ENCODE results near the gene SPPL3.

The SPPL3 gene

DNA sequence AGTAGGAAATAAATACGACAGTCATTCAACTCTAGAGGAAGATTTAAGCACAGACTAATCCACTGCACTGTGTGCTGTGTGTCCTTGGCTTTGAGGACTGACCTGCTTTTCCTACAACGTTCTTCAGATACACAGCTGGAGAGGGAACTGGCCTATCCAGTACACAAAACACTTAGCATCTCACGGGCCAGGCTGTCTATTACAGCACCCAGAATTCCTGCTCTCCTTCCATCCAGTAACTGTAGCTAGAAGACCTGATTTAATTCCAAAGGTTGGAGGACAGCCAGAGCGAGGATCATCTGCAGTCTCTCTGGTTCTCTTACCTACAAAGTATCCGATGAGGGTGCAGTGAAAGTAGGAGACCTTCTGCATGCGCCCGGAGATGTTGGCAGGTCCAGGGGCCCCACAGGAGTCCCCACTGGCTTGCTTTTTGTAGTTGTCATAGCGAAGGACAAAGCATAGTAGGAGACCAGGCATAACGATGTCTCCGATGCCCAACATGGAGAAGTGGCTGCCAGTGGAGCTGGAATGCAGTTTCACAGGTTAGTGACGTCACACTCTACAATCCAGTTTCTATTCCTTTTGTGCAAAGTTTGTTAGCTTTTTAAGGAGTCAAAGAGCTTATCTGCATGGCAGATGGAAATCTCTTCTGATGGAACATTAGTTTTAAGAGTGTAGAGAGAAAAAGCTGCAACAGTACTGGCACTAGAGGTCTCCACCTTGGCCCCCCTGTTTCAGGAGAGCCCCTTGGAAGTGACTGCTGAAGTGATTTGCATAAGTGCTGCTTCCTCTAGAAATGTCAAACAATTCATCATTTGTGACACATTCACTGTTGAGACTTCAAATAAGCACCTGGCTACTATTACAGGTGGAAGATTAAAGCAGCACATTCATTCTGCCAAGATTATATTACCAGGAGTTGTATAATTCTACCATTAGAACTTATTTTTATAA is 136.8 kb downstream of the SPPL3 start:
- DNase-seq = no peak

- no peak for DNase-seq
Observed at GRCh38 chr12:120766566-120766965, 137.6 kb downstream of the SPPL3 start.

DNA sequence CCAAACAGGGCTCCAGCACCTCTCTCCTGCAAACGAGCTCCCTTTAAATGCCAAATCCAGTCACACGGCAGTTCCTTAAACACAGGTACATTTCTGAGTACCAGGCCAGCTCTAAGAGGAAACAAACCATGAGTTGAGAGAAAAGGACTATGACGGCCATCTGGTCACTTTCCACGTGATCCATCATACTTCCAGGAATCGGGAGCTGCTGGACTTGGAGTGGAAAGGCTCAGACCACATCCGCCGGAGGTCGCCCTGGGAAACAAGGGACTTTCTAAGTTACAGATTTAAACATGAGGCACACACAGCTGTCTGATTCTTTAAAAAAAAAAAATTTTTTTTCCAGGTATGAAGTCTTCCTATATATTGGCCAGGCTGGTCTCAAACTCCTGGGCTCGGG is 139.3 kb downstream of the SPPL3 start:
- DNase-seq = no peak

DNA sequence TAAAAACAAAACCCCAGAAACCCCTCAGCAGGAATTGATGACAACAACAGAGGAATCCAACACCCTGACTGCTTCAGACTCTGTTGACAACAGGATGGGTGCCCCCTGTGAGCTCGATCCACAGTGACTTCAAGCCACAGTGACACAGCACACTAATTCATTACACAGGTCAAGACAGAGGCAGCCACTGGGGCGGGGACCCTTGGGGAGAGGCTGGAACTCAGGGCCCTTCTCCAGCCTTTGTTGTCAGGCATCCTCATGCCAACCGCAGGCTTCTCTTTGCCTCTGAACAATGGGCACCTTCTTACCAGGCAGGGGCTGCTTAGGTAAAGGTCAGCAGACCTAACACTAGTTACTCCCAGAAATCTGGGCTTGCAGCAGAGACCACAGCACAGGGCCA is 140.9 kb downstream of the SPPL3 start:
- no peak for DNase-seq

- no peak for DNase-seq
Observed at GRCh38 chr12:120762086-120762485, 142.1 kb downstream of the SPPL3 start.

GRCh38 chr12:120761519-120761934 is 142.6 kb downstream of the SPPL3 start:
- no peak for DNase-seq

GRCh38 chr12:120760349-120761254 is 143.6 kb downstream of the SPPL3 start:
- DNase-seq = no peak

DNA sequence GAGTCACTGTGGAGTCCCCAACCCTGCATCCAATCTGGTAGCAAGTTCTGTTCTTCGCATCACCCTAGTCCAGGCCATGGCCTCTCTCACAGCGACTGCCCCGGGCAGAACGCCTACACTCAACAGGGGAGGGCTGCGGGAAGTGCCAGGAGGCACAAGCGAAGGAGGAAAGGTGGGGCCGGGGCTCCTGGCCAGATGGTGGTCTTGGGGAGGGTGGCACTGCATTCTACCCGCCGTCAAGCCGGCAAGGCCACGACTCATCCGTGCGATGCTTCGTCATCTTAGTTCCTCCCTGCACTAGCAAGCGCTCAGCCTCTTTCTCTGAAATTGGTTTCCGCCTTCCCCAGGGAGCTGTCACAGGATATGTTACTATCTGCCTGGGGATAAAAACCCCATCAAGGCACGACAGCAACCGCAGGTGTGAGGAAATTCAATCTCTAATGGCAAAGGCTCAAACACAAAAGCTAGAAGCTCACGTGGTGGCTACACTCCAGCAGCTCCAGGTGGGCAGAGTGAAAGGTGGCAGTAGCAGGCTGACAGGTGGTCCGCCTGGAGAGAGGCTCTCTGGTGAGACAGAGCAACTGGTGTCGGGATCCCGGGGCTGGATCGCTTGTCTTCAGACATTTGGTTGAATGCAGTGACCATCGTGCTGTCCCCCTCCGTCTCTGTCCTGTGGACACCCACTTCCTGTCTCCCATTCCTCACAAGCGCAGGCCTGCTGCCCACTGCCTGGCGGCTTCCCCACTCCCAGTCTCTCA is 144.4 kb downstream of the SPPL3 start:
- DNase-seq = no peak

DNA sequence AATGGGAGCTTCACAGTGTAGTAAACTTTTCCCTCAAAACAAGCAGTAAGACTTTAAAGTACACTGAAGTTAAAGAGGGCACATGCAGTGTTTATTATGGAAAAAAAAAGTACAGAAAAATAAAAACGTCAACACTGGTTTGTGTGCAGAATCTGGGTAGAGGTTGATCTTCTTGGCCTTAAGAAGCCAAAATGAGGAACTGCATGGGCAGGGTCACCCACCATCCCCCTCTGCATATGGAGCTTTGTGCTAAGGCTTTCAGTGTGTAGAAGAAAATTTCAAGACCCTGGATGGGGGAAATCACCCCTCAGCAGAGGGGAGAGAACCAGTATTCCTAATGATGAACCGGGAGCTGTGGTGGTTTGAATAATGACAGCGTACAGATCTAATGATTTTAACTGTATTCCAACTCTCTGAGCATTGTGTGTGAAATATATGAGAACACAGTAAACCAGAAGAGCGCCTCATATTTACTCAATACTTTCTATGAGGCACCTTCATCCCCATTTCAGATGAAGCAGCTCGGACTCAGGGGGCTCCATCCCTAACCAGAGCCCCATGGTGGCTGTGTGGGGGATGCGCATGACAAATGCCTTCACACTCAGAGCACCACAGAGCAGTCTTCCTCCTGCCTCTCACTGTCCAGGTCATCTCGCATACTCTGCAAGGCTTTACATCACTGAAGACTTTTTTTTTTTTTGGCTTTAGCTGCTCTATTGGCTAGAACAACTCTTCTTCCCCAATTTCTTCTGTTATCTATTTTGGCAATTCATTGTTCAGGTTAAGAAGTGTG is 145.2 kb downstream of the SPPL3 start:
- no peak for DNase-seq

DNA sequence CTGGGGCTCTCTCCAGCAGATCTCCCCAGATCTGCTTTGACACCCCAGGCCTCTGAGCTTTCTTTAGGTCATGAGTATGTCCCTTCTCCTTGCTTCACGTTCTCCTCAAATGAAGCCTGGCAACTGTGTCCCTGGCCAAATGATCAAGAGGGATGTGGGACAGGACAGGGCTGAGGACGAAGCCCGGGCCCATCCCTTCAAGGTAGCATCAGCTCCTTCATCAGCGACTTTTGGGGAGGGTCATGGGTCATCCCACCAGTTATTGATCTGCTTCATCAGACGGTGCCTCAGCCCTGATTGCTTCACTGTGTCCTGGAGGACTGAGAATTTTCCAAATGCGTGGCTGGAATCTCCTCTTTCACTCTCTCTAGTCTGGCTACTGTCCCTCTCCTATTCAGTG is 146.2 kb downstream of the SPPL3 start:
- DNase-seq = no peak

- no peak for DNase-seq
Observed at GRCh38 chr12:120757226-120757742, 146.9 kb downstream of the SPPL3 start.

GRCh38 chr12:120755269-120755668 is 148.9 kb downstream of the SPPL3 start:
- DNase-seq = no peak

DNA sequence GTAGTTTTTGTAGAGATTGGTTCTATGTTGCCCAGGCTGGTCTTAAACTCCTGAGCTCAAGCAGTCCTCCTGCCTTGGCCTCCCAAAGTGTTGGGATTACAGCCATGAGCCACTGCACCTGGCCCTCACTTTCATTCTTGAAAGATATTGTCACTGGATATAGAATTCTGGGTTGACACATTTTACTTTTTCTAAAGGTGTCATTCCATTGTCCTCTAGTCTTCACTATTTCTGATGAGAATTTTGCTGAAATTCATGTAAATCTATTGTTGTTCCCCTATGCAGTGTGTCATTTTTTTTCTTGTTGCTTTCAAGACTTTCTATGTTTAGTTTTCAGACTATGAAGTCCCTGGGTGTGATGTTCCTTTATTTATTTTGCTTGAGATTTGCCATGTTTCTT is 149.4 kb downstream of the SPPL3 start:
- DNase-seq = no peak

- no peak for DNase-seq
Observed at GRCh38 chr12:120751389-120751788, 152.8 kb downstream of the SPPL3 start.

GRCh38 chr12:120750806-120751205 is 153.4 kb downstream of the SPPL3 start:
- no peak for DNase-seq

DNA sequence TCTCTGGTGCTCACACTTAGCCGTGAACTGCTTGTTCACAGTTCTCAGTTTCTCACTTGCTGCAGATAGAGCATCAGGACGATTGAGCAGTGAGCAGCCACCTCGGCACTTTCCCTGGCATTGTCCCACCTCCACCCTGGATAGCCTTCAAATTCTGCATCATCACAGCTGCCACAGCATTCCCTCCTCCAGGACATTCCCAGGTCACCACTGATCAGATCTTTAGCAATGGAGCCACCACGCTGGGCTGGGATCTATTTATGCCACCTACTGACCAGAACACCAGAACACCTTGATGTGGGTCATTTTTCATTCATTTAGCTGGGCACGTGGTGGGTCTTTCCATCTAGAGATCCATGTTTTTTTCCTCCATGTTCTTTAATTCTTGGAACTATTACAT is 154.9 kb downstream of the SPPL3 start:
- DNase-seq = no peak

- no peak for DNase-seq
Observed at GRCh38 chr12:120748242-120748641, 155.9 kb downstream of the SPPL3 start.

DNA sequence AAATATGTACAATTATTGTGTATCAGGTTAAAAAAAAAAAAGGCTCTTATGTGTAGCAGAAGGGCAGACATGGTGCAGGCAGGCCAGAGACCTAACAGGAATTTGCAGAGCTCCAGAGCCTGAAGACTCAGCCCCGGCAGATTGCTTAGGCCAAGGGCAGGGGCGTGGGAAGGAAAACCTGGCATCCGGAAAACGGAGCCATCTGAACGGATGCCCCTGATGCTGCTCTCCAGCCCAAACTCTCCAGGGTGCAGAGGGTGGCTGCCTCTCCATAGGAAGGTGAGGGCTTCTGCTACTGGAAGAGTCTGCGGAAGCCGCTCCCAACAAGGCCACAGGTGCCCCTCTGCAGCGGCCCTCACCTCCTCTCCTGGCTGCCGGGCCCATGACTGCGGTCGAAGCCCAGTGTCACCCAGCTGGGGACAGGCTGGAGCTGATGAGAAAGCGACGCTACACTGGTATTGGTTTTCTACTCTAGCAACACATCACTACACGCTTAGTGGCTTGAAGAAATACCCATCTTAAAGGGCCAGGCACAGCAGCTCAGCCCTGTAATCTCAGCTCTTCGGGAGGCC is 159.2 kb downstream of the SPPL3 start:
- DNase-seq = no peak

DNA sequence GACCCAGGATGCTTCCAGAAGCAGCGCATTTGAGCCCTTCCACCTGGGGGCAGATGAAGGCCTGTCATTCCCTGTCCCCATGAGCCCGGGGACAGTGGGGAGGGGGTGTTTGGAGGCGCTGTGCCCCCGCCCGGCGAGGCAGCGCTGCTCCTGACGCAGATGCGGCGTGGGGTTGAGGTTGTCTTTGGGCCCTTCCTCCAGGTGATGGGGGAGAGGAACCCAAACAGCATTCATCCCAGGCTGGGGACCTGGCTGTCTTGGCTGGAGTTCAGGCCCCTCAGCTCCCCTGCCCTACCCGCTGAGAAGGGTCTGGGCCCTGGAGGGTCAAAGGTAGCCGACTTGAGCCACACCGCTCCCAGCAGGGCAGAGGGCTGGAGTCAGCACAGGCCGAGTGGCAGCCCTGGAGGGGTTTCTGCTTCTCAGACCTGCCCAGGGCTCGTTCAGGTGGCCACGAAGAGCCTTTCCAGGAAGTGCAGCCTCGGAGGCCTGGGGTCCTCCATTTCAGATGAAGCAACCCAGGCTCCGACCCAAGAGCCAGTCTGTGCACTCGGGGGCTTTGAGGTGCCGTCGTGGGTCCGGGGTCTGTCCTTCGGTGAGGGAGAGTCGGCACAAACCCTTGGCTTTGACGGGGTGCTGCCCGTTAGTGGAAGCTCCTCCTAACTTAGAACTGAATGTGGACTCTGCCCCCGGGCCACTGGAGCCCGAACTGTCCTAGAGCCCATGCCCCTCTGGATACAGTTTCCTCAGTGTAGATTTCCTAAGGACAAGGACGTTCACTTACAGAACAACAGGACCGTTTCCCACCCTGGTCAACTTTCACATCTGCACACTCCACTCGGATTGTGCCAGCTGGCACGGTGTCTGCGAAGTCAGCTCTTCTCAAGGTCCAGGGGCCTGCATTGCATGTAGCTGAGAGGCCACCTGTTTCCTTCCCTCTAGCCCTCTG is 162.4 kb downstream of the SPPL3 start:
- no peak for DNase-seq

DNA sequence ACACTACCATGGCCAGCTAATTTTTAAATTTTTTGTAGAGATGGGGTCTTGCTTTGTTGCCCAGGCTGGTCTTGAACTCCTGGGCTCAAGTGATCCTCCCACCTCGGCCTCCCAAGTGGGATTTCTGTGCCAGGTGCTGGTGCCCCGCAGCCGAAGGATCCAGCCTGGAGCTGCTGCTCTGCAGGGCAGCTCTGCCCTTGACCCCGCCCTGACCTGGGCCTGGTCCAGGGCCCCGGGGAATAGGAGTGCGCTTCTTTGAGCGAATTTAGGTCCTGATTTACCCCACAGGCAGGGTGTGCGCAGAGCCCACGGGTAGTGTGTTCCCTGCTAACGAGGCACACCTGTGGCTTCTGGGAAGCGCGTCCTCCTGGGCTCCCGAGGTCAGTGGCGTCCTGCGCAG is 163.3 kb downstream of the SPPL3 start:
- no peak for DNase-seq
